Liver (tissue), 9 donors: Measurements from ENCODE around the gene MRFAP1. TPM values are rescaled to one million over a fixed set of nuclear protein-coding genes. Genes with fewer than 3 reads are reported as not detected.

ENCODE experiments used
- DNase-seq: peaks from one replicate; pipeline ENCODE4 v3.0.0-alpha.2; 2017; ENCODE audit warnings: low spot score
- H3K27ac ChIP-seq, 2 donors: one replicate each; pipeline ENCODE4 v1.7.0; 2013; ENCODE audit warnings: inconsistent platforms in 2 of 2, low read length in 2 of 2, control low read depth in 1 of 2, low read depth in 1 of 2, mild to moderate bottlenecking in 1 of 2
- H3K27me3 ChIP-seq, 4 donors: one replicate each; pipeline versions ENCODE4 v1.6.1 to v1.7.0; 2013; ENCODE audit warnings: low read length in 3 of 4, inconsistent platforms in 1 of 4, mild to moderate bottlenecking in 1 of 4, moderate library complexity in 1 of 4; ENCODE audit not compliant: control insufficient read depth in 4 of 4, insufficient read depth in 4 of 4
- H3K36me3 ChIP-seq, 4 donors: one replicate each; pipeline versions ENCODE4 v1.6.1 to v1.7.0; 2013; ENCODE audit warnings: low read length in 3 of 4, mild to moderate bottlenecking in 3 of 4, low read depth in 1 of 4, moderate library complexity in 1 of 4; ENCODE audit not compliant: control insufficient read depth in 4 of 4, insufficient read depth in 3 of 4
- H3K4me1 ChIP-seq, 4 donors: one replicate each; pipeline versions ENCODE4 v1.6.1 to v1.7.0; 2013; ENCODE audit warnings: low read length in 3 of 4, mild to moderate bottlenecking in 3 of 4, moderate library complexity in 1 of 4; ENCODE audit not compliant: control insufficient read depth in 4 of 4, insufficient read depth in 4 of 4
- H3K4me3 ChIP-seq, 3 donors: one replicate each; pipeline versions ENCODE4 v1.6.1 to v1.7.0; 2013; ENCODE audit warnings: low read length in 3 of 3, control low read depth in 1 of 3, low read depth in 1 of 3, mild to moderate bottlenecking in 1 of 3
- H3K9ac ChIP-seq, 2 donors: one replicate each; pipeline ENCODE4 v1.7.0; 2013; ENCODE audit warnings: low read length in 2 of 2, mild to moderate bottlenecking in 2 of 2, moderate library complexity in 2 of 2, control low read depth in 1 of 2, low read depth in 1 of 2
- H3K9me3 ChIP-seq, 4 donors: one replicate each; pipeline versions ENCODE4 v1.6.1 to v1.7.0; 2013; ENCODE audit warnings: low read length in 3 of 4; ENCODE audit not compliant: control insufficient read depth in 4 of 4
- EGR1 ChIP-seq, 2 donors: IDR thresholded peaks; 2 replicates each; pipeline ENCODE4 v1.6.1; 2016 to 2018; ENCODE audit warnings: antibody characterized with exemption in 2 of 2, low read depth in 2 of 2
- FOXA1 ChIP-seq: IDR thresholded peaks from 2 replicates; pipeline ENCODE4 v1.6.1; 2016; ENCODE audit warnings: antibody characterized with exemption
- FOXA2 ChIP-seq: IDR thresholded peaks from 2 replicates; pipeline ENCODE4 v1.6.1; 2016; ENCODE audit warnings: antibody characterized with exemption
- GABPA ChIP-seq, 2 donors: IDR thresholded peaks in 1 of 2; conservative IDR thresholded peaks in 1 of 2; 2 replicates each; pipeline ENCODE4 v1.6.1; 2016; ENCODE audit warnings: antibody characterized with exemption in 2 of 2, mild to moderate bottlenecking in 1 of 2, moderate library complexity in 1 of 2
- HNF4A ChIP-seq, 2 donors: conservative IDR thresholded peaks; 2 replicates each; pipeline ENCODE4 v1.6.1; 2016; ENCODE audit warnings: antibody characterized with exemption in 2 of 2, mild to moderate bottlenecking in 2 of 2
- HNF4G ChIP-seq: IDR thresholded peaks from 2 replicates; pipeline ENCODE4 v1.6.1; 2016; ENCODE audit warnings: antibody characterized with exemption
- JUND ChIP-seq, 2 donors: IDR thresholded peaks; 2 replicates each; pipeline ENCODE4 v1.6.1; 2016; ENCODE audit warnings: antibody characterized with exemption in 2 of 2
- NR2F2 ChIP-seq: IDR thresholded peaks from 2 replicates; pipeline ENCODE4 v1.6.1; 2016; ENCODE audit warnings: antibody characterized with exemption
- RXRA ChIP-seq, 2 donors: IDR thresholded peaks; 2 replicates each; pipeline ENCODE4 v1.6.1; 2017 to 2018; ENCODE audit warnings: antibody characterized with exemption in 2 of 2, mild to moderate bottlenecking in 1 of 2
- SP1 ChIP-seq: IDR thresholded peaks from 2 replicates; pipeline ENCODE4 v1.6.1; 2018; ENCODE audit warnings: antibody characterized with exemption, mild to moderate bottlenecking
- WGBS: extraction: QIAGEN DNeasy Blood & Tissue Kit; methylation state at CpG from one replicate; pipeline ENCODE4 v1.1.7; 2013; 5-methylcytosine and 5-hydroxymethylcytosine counted together
- polyA plus RNA-seq, 2 donors: library from polyadenylated mRNA; stranded (reverse) in 1 of 2; unstranded in 1 of 2; fragments of 200-250 nt in 1 of 2; fragments of >200 nt in 1 of 2; fragmentation: Nextera tagmentation in 1 of 2; extraction: Ambion mirVana in 1 of 2; gene quantifications; one replicate each; pipeline versions ENCODE4 v1.2.1 to v1.2.3, GENCODE V29; 2013 to 2015
- total RNA-seq, 2 donors: library from RNA; depleted of rRNA; stranded (reverse); fragments of >200 nt; gene quantifications; one replicate each; pipeline ENCODE4 v1.2.3, GENCODE V29; 2014
- TF ChIP-seq, protein P1 (sequence below): IDR thresholded peaks from 2 replicates; pipeline ENCODE4 v1.6.1; 2016; ENCODE audit warnings: antibody characterized with exemption, mild to moderate bottlenecking
- TF ChIP-seq, protein P2 (sequence below): fragments of 150-350 bp; IDR thresholded peaks from 2 replicates; pipeline ENCODE4 v1.5.1; 2017; ENCODE audit warnings: improper control_type of control experiment, low read depth, low read length; ENCODE audit not compliant: missing input control
- TF ChIP-seq, protein P3 (sequence below): IDR thresholded peaks from 2 replicates; pipeline ENCODE4 v1.6.1; 2016; ENCODE audit warnings: antibody characterized with exemption
- TF ChIP-seq, protein P4 (sequence below): IDR thresholded peaks from 2 replicates; pipeline ENCODE4 v1.6.1; 2016; ENCODE audit warnings: antibody characterized with exemption
- TF ChIP-seq, protein P5 (sequence below): IDR thresholded peaks from 2 replicates; pipeline ENCODE4 v1.6.1; 2016; ENCODE audit warnings: antibody characterized with exemption
- donor health status: healthy.
- donor health status: healthy.
- donor health status: healthy.
- donor health status: healthy.
- donor health status: healthy.

The MRFAP1 gene
- total and polyA plus RNA-seq, 4 donors: 78.5 to 176 (median 104) TPM

DNA sequence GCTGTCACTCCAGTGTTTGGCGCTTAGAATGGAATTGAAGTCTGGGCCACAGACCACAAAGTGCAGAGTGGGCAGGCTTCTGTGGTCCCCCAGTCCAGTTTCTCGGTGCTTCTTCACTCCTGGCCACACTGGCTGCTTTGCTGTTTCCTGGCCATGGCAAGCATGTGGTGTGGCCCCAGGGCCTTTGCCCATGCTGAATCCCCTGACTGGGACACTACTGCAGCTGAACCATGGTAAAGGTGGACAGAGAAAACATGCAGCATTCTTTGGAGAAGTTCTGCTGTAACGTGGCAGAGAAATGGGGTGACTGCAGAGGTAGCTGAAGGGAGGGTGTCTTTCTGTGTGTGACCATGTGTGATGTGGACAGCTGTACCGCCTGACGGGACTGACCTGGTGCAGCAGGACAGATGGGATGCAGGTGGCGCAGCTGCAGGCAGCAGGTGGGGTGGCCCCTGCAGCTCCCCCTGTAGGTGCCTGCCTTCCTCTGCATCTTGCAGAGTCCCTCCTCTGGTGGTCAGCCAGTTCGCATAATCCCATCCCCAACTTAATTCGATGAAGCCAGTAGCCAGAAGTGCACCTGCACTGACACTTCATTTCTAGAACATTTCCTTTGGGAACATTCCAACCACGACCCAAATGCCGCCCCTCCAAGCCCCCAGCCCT is 40.0 kb downstream of the MRFAP1 start:
- DNase-seq: no peak
- H3K36me3 ChIP-seq: no peaks in the 10 kb centered on the region
- peaks cover 0 to 22% (median 13%) of the 10 kb centered on the region in 4 donors for H3K4me1 ChIP-seq
- H3K9me3 ChIP-seq: no peaks in the 10 kb centered on the region
- no peak overlapping the region for H3K4me3 ChIP-seq
- H3K9ac ChIP-seq: no peak overlapping the region
- TF ChIP-seq, protein P1, sequence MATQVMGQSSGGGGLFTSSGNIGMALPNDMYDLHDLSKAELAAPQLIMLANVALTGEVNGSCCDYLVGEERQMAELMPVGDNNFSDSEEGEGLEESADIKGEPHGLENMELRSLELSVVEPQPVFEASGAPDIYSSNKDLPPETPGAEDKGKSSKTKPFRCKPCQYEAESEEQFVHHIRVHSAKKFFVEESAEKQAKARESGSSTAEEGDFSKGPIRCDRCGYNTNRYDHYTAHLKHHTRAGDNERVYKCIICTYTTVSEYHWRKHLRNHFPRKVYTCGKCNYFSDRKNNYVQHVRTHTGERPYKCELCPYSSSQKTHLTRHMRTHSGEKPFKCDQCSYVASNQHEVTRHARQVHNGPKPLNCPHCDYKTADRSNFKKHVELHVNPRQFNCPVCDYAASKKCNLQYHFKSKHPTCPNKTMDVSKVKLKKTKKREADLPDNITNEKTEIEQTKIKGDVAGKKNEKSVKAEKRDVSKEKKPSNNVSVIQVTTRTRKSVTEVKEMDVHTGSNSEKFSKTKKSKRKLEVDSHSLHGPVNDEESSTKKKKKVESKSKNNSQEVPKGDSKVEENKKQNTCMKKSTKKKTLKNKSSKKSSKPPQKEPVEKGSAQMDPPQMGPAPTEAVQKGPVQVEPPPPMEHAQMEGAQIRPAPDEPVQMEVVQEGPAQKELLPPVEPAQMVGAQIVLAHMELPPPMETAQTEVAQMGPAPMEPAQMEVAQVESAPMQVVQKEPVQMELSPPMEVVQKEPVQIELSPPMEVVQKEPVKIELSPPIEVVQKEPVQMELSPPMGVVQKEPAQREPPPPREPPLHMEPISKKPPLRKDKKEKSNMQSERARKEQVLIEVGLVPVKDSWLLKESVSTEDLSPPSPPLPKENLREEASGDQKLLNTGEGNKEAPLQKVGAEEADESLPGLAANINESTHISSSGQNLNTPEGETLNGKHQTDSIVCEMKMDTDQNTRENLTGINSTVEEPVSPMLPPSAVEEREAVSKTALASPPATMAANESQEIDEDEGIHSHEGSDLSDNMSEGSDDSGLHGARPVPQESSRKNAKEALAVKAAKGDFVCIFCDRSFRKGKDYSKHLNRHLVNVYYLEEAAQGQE: no peak
- TF ChIP-seq SP1 (no peak), GABPA (IDR thresholded peaks at IDR 0.05 in 1 of 2, conservative IDR thresholded peaks at IDR 0.05 in 1 of 2) (no peak), FOXA1 (no peak), NR2F2 (no peak), JUND (IDR thresholded peaks at IDR 0.05) (no peak), RXRA (IDR thresholded peaks at IDR 0.05) (no peak), HNF4G (no peak)
- TF ChIP-seq, protein P2, sequence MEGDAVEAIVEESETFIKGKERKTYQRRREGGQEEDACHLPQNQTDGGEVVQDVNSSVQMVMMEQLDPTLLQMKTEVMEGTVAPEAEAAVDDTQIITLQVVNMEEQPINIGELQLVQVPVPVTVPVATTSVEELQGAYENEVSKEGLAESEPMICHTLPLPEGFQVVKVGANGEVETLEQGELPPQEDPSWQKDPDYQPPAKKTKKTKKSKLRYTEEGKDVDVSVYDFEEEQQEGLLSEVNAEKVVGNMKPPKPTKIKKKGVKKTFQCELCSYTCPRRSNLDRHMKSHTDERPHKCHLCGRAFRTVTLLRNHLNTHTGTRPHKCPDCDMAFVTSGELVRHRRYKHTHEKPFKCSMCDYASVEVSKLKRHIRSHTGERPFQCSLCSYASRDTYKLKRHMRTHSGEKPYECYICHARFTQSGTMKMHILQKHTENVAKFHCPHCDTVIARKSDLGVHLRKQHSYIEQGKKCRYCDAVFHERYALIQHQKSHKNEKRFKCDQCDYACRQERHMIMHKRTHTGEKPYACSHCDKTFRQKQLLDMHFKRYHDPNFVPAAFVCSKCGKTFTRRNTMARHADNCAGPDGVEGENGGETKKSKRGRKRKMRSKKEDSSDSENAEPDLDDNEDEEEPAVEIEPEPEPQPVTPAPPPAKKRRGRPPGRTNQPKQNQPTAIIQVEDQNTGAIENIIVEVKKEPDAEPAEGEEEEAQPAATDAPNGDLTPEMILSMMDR: no peak
- TF ChIP-seq, protein P3, sequence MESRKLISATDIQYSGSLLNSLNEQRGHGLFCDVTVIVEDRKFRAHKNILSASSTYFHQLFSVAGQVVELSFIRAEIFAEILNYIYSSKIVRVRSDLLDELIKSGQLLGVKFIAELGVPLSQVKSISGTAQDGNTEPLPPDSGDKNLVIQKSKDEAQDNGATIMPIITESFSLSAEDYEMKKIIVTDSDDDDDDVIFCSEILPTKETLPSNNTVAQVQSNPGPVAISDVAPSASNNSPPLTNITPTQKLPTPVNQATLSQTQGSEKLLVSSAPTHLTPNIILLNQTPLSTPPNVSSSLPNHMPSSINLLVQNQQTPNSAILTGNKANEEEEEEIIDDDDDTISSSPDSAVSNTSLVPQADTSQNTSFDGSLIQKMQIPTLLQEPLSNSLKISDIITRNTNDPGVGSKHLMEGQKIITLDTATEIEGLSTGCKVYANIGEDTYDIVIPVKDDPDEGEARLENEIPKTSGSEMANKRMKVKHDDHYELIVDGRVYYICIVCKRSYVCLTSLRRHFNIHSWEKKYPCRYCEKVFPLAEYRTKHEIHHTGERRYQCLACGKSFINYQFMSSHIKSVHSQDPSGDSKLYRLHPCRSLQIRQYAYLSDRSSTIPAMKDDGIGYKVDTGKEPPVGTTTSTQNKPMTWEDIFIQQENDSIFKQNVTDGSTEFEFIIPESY: no peak
- TF ChIP-seq, protein P4, sequence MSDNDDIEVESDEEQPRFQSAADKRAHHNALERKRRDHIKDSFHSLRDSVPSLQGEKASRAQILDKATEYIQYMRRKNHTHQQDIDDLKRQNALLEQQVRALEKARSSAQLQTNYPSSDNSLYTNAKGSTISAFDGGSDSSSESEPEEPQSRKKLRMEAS: no peak
- no peaks in the 10 kb centered on the region for H3K27me3 ChIP-seq
- no peak overlapping the region for H3K27ac ChIP-seq
- WGBS: 92% methylated on average over 10 of the region's 10 CpGs

DNA sequence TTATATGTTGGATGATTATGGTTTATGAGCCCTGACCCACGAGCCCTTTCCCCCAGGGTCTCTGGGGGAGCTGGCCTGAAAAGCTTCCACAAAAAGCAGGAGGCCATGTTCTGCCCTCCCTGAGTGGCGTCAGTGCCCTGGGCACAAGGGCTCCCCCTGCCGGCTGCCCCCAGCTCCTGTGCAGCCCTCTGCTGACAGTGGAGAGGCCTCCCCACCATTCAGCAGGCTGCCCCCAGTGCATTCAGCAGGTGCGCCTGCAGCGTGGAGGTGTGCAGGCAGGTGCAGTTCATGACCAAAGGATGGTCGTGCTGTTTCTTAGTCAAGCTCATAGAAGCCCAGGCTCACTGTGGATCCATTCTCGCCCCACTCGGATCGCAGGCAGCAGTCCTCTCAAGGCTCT is 40.7 kb downstream of the MRFAP1 start:
- no peak for DNase-seq
- no peaks in the 10 kb centered on the region for H3K36me3 ChIP-seq
- no peak overlapping the region for H3K9ac ChIP-seq
- H3K9me3 ChIP-seq: no peaks in the 10 kb centered on the region
- WGBS: 90% methylated on average over 9 of the region's 9 CpGs
- H3K27ac ChIP-seq: no peak overlapping the region
- H3K27me3 ChIP-seq: no peaks in the 10 kb centered on the region
- no peak overlapping the region for H3K4me3 ChIP-seq
- H3K4me1 ChIP-seq: peaks cover 0 to 15% (median 7%) of the 10 kb centered on the region in 4 donors
- TF ChIP-seq, protein P1: no peak
- TF ChIP-seq HNF4A (conservative IDR thresholded peaks at IDR 0.05) (no peak), JUND (IDR thresholded peaks at IDR 0.05) (no peak), GABPA (IDR thresholded peaks at IDR 0.05 in 1 of 2, conservative IDR thresholded peaks at IDR 0.05 in 1 of 2) (no peak), NR2F2 (no peak), EGR1 (IDR thresholded peaks at IDR 0.05; ENCODE audit: low read depth in 2 of 2) (no peak), SP1 (no peak), FOXA2 (no peak)
- TF ChIP-seq, protein P5, sequence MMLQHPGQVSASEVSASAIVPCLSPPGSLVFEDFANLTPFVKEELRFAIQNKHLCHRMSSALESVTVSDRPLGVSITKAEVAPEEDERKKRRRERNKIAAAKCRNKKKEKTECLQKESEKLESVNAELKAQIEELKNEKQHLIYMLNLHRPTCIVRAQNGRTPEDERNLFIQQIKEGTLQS: no peak
- TF ChIP-seq, protein P3: no peak
